NCI-H2107 (cell line): ENCODE results near the gene CPSF4L.
"Not testable (repeated sequence)": the region's sequence is repeated elsewhere in the genome, so short reads cannot be mapped to it uniquely, and the experiment has no call there.

ENCODE experiments used
- DNase-seq: peaks from one replicate; lab custom pipeline; 2025; lab: John Stamatoyannopoulos, UW

CPSF4L gene

GRCh38 chr17:73267648-73268537 lies 6.2 kb upstream of the CPSF4L start:
- no peak for DNase-seq

- DNase-seq = no peak
These were observed 5.1 kb upstream of the CPSF4L start for GRCh38 chr17:73266796-73267195.

GRCh38 chr17:73265646-73266640 lies 4.3 kb upstream of the CPSF4L start:
- no peak for DNase-seq

DNA sequence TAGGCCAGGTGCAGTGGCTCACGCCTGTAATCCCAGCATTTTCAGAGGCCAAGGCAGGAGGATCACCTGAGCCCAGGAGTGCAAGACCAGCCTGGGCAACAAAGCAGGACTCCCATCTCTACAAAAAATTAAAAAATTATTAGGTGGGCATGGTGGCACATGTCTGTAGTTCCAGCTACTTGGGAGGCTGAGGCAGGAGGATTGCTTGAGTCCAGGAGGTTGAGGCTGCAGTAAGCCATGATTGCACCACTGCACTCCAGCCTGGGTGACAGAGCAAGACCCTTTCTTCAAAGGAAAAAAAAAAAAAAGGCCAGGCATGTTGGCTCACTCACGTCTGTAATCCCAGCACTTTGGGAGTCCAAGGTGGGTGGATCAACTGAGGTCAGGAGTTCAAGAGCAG lies 2.8 kb upstream of the CPSF4L start:
- not testable (repeated sequence) for DNase-seq

DNA sequence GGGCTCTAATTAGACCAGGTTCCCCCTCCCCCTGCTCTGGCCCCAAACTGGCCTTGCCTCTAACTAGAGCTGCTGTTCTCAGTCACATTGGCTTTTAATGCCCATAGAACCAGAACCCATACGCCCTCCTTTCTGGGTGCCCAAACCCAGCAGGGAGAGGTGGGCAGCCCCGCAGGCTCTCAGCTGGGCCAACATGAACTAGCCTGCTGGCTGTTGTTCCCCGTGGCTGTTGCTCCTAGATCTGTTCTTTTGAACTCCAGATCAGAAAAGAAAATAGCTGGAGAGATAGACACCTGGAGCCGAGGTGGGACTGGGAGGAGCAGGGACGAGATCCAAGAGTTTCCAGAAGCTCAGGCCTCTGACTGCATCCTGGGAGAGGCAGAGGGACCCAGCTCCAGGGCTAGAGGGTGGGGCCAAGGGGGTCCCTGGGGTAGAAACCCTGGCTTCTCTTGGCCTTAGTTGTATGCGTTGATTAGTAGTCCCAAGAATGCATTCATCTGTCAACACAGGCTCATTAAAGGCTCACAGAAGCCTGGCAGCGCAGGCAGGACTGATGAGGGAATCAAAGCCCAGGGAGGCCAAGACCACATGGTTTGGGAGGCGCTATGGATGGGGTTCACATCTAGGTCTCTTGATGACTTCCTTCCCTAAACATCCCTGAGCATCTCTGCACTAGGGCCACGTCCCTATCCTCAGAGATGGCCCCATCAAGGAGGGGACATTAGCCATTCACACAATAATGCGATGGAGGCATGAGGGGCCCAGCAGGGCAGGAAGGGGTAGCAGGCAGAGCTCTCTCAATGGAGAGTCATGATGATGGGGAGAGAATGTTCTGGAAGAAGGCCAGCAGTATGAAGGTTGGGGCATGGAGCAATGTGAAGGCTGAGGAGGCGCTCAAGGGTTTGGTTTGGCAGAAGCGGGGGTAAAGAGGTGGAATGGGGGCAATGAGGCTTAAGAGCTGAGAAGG lies 1.3 kb upstream of the CPSF4L start:
- no peak for DNase-seq

- no peak for DNase-seq
These were observed 434 bp upstream of the CPSF4L start for GRCh38 chr17:73261952-73262675.

DNA sequence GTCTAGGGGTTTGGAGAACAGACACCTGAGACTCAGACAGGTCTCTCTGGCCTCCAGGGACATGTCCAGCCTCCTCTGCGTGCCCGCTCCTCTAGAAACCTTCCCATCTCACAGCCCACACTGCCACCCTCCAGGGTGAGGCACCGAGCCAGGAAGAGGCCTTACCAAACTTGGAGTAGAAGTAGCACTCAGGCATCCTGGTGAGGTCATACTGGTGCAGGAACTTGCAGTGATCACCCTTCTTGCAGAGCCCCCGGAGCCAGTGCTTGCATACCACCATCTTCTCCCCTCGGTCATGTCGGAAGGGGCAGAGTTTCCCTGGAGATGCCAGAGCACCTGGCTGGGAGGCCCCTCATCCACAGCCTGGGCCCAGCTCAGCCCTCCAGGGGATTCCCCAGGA lies 4.2 kb downstream of the CPSF4L start:
- no peak for DNase-seq

DNA sequence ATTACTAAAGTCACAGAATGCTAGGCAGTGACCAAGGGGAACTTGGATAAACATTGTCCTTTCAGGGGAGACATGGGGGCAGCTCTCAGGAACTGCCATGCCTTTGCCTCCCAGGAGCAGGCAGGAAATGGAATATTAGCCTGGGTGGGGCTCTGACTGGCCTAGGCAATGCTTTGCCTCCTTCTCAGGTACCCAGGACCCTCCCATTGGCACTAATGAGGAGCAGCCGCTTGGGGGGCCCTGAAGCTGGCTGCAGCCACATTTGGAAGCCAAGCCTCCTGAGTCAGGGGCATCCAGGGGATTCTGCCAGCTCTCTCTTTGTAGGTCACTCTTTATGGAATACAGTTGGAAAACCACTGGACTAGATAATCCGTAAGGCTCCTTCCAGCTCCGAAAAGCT lies 5.5 kb downstream of the CPSF4L start:
- DNase-seq = no peak

GRCh38 chr17:73255671-73256181 lies 6.0 kb downstream of the CPSF4L start:
- DNase-seq = no peak

DNA sequence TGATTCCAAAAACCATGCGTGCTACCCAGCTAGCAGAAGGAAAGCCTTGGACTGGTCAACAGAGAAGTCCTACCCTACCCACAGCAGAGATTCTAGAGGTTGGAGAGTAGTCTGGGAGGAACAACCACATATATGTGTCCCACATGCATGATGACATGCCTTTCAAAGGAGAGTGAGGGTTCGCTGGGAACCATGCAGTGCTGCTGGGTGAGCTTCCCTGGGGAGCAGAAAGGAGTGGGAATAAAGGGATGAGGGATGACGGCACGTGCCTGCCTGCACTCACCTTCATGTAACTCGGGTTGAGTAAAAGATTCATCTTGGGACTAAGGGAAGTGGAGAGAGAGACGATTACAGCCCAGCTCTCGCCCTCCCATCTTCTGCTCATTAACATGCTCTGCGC lies 9.8 kb downstream of the CPSF4L start:
- DNase-seq = no peak

- DNase-seq = no peak
These were observed 10.6 kb downstream of the CPSF4L start for GRCh38 chr17:73250851-73251640.

DNA sequence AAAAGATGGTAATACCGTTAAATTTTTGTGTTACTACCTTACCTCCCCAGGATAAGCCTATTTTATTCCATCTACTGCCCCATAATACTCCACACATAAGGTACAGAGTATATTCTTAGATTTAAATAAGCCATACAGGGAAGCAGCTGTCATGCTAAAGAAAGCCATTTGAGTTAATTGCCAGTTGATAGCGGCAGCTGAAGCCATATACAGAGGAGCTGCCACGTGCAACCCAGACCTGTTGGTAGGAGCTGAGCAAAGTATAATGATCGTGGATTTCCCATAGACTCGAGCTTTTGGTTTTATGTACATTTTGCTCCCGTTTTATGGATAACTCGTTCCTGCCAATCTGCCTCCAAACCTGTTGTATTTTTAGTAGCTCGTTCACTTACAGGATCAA lies 12.0 kb downstream of the CPSF4L start:
- no peak for DNase-seq

GRCh38 chr17:73248532-73248931 lies 13.1 kb downstream of the CPSF4L start:
- DNase-seq = no peak

- no peak for DNase-seq
These were observed 14.0 kb downstream of the CPSF4L start for GRCh38 chr17:73247726-73248125.

GRCh38 chr17:73240561-73240960 lies 21.1 kb downstream of the CPSF4L start:
- no peak for DNase-seq

- no peak for DNase-seq
These were observed 24.0 kb downstream of the CPSF4L start for GRCh38 chr17:73237714-73238113.

DNA sequence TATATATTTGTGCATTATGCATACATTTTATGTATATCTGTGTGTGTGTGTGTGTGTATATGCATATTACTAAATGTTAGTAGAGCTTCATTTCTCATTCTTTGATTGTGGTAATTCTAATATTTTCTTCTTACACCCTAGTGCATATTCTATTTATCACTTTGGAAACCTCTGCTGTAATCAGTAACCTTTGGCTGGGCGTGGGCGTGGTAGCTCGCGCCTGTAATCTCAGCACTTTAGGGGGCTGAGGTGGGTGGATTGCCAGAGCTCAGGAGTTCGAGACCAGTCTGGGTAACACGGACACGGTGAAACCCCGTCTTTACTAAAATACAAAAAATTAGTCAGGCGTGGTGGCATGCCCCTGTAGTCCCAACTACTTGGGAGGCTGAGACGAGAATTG lies 26.9 kb downstream of the CPSF4L start:
- no peak for DNase-seq

DNA sequence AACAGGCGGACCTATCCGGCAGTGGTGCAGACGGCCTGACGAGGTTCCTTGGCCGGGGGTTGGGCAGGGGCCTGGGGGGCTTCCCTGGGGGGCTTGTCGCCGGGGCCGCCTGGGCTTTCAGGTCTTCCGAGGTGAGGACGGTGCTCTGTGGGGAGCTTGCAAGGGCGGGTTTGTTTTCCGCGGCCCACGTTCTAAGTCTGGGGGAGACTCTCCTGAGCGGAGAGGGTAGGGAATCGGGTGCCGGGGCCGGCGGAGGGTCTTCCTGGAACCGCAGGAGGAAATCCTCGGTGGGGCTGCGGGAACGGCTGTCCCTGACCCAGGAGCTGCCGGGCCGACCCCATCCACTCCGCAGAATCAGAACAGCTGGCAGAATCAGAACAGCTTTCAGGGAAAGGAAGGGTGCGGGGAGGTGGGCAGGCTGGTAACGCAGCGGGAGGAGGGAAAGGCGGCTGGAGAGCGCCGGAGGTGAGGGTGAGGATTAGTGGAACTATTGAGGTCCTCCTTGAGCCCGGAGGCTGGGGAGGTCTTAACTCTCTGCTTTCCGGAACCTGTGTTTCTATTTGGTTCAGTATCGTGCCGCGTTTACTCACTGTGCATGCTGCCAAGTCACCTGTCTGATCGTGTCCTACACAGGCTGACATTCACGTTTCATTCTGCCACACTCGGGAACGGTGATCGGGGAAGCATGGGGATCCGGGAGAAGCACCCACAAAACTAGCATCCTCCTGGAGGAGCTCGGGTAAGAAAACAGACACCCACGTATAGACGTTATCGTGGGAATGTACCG lies 28.9 kb downstream of the CPSF4L start:
- DNase-seq = no peak
